ENCODE data around the gene KIAA1217.

GRCh38 chr10:24208661-24209431 lies at the start of gene KIAA1217:
- TF ChIP-seq, protein P1, sequence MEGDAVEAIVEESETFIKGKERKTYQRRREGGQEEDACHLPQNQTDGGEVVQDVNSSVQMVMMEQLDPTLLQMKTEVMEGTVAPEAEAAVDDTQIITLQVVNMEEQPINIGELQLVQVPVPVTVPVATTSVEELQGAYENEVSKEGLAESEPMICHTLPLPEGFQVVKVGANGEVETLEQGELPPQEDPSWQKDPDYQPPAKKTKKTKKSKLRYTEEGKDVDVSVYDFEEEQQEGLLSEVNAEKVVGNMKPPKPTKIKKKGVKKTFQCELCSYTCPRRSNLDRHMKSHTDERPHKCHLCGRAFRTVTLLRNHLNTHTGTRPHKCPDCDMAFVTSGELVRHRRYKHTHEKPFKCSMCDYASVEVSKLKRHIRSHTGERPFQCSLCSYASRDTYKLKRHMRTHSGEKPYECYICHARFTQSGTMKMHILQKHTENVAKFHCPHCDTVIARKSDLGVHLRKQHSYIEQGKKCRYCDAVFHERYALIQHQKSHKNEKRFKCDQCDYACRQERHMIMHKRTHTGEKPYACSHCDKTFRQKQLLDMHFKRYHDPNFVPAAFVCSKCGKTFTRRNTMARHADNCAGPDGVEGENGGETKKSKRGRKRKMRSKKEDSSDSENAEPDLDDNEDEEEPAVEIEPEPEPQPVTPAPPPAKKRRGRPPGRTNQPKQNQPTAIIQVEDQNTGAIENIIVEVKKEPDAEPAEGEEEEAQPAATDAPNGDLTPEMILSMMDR (IDR thresholded peaks at IDR 0.05), result no peak
- no peak for TF ChIP-seq POLR2A (IDR thresholded peaks at IDR 0.05)
